HG03342 (cell line): ENCODE results near the gene PGC.

Experiments
- ATAC-seq: cut with Tn5 transposase; IDR thresholded peaks from one replicate; pipeline ENCODE4 v1.9.1; 2021; ENCODE audit warnings: mild to moderate bottlenecking, moderate library complexity; ENCODE audit not compliant: unreplicated experiment

PGC gene

DNA sequence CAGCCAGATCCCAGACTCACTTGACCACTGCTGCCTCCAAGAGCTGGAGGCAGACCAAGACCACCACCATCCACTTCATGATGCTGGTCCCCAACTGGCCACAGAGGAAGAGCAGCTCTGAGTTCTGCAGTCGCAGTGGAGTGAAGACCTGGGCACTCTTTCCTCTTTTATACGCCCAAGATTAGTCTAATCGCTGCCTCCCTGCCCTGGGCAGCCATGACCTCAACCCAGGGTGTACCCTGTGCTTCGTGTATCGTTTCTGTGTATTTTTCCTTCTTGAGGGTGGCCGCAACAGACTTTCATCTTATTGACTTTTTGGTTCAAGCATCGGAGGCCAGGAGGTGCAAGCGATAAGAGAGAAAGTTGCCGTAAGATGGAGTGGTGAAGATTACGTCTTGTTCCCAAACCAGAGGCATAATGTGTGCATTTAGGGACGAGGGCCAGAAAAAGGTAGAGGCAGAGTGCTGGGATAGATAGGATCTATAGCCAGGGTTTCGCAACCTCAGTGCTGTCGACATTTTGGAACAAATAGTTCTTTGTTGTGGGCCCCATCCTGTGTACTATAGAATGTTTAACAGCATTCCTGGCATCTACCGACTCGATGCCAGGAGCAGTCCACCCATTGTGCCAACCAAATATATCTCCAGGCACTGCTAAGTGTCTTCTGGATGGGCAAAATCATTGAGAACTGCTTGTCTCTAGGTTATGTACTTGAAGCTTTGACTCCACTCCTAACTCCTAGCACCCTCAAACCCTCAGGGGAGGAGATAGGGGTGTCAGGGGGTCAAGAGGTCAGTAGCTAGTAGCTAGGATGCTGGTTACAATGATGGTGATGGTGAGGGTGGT is at the start of gene PGC:
TSS of gene PGC (minus strand) at position 142 of the 846 bp plus-strand sequence. CDS start at position 79, 63 bp downstream.
- no peak for ATAC-seq

DNA sequence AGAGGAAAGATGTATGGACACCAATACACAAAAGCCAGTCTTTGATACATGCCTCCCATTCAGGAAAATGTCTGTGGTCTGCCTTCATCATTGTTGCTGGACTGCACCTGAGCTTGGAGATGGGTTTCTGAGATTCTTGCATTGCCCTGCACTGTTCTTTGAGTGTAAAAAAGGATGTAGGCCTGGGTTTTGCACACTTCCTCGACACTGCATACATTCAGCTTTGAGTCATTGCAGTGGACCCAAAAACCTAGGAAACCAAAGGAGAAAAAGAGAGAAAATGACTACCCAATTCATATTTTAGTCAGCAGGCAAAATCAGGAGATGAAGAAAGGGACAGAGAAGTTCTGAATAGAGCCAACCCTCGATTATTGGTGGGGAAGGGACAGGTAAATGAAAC is 49.3 kb upstream of the PGC start:
- ATAC-seq, result no peak

DNA sequence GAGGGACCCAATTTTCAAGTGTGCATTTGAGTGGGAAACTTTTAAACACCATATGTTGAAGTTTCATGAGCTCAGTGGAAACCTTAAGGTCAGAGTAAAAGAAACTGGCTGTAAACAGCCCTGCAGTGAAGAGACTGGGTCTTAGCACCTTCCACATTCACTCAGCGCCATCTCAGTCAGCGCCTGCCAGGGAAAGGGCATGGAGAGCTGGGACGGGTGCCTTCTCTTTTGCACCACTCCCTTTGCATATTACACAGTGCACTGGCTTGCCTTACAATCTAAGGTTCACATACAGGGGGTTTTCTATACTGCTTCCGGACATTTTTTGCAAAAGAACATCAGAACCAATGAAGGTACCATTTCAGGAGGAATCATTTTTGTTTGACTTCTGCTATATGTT is 44.8 kb upstream of the PGC start:
- ATAC-seq, result no peak

DNA sequence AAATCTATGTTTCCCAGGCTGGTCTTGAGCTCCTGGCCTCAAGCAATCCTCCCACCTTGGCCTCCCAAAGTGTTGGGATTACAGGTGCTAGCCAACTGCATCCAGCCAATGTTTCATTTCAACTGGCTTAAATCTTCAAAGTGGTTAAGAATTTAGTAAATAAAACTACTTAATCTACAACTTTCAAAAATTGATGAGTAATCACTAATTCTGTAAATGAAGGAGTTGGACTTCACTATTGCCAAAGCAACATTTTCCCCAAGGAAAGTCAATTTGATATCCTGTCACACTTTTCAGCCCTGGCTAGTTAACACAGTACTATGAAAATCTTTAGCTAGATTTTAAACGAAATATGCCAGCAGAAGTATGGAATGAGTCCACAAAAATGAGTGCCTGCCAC is 44.1 kb upstream of the PGC start:
- ATAC-seq, result no peak

DNA sequence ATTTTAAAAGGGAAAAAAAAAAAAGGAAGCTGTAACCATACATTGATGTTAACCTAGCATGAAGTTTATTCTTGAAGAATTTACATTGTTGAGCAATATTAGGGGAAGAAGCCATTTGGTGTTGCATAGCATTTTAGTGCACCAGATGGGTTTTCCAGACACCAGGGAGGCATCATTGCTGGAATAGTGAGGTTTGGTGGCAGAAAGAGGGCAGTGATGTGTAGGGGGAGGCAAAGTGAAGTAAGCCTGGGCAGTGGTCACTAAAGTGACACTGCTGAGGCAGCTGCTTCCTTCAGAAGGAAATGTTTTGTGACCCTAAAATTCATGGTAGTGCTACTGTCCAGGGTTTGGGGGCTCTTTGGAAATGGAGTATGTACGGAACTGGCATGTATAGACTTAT is 42.8 kb upstream of the PGC start:
- ATAC-seq, result no peak

DNA sequence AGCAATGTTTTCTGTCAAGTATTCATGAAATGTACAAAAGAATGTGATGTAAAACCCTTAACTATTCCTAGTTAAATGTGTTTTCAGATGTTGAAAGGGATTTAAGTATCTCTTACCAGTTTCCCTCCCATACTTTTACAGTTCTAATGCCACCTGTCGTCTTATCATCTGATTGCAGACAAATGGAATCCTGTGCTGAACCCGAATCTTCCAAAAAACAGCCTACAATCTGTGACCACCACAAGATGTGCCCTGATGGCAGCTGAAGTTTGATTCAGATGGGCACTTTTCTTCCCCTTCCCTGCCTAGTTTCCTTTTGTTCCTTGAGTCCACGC is 42.2 kb upstream of the PGC start:
- no peak for ATAC-seq

DNA sequence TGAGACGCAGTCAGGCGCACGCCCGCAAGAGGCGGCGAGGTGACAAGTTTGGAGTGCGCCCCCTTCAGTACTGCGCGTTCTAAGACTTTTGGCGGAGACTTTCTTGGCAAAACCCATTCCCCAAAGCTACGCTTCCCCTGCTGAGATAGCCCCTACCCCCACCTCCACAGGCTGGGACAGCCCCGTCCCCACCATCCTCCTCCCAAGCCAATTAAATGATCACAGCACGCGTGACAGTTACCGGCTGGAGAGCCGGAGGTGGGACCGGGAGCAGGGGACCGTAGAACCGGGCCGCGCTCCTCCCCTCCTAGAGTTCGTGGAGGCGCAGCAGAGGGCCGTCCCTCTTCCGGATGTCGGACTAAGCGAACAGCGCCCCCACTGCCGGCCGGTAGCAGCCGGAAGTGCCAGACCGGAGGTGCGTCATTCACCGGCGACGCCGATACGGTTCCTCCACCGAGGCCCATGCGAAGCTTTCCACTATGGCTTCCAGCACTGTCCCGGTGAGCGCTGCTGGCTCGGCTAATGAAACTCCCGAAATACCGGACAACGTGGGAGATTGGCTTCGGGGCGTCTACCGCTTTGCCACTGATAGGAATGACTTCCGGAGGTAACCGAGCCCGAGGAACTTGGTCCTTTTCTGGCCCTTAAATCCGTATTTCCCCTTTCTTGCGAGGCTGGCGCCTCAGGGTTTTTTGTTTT is 40.2 kb upstream of the PGC start, which contains the start of gene TOMM6:
TSS of gene TOMM6 (plus strand) at position 476 of the 699 bp plus-strand sequence. CDS start at position 480, 4 bp downstream.
- ATAC-seq, result peak; percentile 78

DNA sequence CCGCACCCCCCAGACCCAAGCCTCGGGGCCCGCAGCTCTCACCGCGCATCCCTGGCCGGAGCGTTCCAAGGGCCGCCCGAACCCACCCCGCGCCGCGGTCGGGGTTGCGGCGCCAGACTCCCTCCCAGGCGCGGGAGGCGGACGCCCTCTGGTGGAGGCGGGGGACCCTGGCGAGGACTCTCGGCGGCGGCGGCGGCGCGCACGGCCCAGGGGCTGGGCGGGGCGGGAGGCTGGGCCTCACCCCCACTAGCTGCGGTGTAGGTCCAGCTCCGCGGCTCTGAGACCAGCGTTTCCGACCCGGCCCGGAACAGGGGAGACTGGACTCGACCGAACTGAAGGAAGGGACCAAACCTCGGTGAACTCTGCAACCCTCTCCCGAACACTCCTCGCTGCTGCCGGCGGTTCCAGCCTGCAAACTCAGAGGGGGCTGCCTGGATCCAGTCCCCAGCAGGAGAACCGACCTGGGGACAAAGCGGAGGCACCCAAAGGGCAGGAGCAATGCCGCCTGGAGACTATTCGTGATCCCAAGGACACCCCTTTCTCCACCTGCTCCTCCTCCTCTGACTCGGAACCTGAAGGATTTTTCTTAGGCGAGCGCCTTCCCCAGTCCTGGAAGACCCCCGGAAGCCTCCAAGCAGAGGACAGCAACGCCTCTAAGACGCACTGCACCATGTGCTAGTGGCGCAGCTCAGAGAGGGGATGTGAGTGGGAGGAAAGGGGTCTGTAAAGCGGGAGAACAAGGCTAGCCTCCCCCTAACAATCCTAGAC is 39.4 kb upstream of the PGC start:
- ATAC-seq, result peak; percentile 59

DNA sequence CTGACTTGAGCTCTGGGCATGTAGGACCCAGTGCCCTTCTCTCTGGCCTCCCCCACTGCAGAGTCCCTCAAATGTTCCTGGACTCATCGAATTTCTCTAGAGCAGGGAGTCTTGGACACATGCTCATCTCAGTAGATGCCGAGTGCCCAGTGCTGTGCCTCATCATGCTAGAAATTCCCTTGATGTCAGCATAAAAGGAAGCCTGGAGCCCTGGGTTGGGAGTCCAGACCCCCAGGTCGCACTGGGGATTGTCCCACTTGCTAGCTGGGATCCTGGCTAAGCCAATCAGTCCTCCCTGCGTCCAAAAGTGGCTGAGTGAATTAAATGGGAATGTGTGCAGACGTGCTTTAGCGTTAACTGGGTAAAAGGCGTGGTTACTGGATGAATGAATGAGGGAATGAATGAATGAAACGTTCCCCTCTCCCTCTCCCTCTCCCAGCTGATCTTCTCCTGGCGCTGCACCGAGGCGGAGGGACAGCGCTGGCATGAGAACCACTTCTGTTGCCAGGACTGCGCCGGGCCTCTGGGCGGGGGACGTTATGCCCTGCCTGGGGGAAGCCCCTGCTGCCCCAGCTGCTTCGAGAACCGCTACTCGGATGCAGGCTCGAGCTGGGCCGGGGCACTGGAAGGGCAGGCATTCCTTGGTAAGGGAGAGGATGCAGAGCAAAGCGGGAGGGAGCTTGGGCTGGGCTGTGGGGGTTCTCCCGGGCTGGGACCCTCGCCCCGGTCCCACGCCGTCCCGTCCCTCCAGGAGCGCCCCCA is 38.7 kb upstream of the PGC start:
- ATAC-seq, result peak; percentile 4

DNA sequence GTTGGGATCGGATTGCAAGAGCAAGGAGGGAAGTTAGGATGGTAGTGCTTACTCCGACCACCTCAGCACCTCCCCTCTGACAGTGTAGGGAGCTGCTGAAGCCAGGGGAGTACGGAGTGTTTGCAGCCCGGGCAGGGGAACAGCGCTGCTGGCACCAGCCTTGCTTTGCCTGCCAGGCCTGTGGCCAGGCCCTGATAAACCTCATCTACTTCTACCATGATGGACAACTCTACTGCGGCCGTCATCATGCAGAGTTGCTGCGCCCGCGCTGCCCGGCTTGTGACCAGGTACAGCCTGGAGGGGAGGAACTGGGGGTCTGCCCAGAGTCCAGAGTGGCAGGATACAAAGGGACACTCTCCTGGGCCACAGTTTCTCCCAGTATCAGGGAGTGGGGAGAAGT is 38.1 kb upstream of the PGC start:
- ATAC-seq, result no peak

DNA sequence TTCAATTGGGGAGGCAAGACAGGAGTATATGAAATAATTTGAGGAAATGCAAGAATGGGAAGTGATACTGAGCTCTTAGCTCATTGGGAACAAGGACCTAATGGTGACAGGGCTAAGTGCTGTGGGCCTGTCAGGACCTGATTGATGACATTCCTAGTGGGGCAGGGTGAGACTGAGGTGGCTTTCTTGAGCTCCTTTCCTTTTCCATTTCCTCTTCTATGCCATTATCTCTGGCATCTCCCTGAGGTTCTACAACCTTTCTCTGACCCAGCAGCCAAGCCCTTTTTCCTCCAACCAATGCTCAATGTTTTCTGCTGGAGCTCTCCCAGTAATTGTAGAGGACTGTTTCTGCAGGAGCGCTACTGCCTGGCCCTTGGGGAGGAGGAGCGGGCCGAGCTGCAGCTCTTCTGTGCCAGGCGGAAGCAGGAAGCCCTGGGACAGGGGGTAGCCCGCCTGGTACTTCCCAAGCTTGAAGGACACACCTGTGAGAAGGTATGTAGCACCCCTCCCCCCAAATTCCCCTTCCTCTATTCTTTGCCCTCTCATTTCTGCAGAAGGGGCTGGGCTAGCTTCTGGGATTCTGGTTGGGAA is 37.5 kb upstream of the PGC start:
- no peak for ATAC-seq

DNA sequence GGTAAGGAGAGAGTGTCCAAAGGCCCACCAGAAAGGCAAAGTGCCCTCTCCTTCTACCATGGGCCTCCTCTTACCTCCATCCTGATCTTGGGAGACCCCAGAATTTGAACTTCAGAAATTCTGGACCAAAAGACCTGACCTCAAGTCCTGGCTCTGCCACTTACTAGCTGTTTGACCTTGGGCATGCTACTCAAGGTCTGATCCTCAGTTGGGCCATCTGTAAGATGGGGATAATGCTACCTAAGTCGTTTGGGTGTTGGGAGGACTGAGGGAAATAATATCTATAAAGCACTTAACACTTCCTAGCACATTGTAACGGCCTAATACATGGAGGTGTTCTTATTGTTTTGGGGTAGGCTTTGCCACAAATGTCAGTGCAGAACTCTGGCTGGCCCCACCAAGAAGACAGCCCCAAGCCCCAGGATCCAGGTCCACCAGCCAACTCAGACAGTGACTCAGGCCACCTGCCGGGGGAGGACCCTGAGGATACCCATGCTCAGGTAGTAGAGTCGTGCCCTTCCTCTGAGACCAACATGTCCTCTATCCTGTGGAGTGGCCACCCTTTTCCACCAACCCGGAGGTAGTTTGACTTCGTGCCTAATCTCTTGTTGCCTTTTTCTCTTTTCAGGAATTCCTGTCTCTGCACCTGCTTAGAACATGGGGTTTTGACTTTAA is 36.0 kb upstream of the PGC start:
- ATAC-seq, result no peak

DNA sequence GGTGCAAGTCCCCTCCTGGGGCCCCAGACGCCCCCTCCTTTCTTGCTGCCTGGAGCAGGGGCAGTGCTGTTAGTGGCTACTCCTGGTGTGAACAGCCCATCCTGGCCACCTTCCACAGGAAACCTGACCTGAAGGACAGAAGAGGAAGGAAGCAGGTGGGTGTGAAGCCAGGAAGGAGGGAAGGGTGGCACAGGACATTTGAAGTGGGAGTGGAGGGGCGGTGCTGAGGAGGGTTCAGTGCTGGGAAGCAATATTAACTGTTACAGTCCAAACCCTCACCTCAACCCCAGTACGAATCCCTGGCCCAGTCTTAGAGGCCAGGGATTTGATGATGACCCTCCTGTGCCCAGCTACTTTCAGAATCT is 34.2 kb upstream of the PGC start:
- ATAC-seq, result no peak

DNA sequence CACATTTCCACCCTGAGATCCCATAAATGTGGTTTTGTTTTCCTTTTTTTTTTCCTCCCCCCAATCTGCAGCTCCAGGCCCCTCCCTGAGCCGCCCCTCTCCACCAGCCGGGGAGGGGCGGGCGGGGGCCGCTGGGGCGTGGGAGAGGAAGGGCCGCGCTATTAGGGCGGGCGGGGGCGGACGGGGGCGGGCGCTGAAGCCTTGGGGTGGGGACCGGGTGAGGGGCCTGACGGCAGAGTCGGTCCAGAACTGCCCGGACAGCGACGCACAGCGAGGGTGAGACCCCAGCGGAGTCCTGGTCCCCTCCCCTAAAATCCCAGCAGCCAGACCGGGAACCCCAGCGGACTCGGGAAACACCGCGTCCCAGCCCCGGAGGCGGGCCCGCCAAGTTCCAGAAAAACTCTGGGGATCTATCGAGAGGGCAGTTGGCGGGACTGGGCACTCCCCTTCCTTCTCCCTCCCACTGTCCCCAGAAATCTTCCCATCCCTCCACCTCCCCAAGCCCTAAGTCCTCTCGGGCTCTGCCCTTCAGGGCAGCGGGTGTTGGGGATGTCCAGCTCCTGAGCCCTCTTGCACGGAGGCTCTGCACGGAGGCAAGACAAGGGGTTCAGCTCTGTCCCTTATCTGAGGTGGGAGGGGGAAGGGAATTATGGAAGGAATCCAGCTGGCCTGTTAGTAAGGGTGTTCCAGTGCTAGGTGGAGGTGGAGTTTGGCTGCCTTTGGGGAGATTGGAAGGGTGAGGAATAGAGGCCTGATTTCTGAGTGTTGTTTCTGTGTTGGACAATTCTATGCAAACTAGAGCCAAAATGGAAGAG is 33.6 kb upstream of the PGC start, which contains the start of gene PRICKLE4:
TSS of gene PRICKLE4 (plus strand) at position 232 of the 815 bp plus-strand sequence. CDS start 2,692 bp downstream, outside the sequence.
- no peak for ATAC-seq

DNA sequence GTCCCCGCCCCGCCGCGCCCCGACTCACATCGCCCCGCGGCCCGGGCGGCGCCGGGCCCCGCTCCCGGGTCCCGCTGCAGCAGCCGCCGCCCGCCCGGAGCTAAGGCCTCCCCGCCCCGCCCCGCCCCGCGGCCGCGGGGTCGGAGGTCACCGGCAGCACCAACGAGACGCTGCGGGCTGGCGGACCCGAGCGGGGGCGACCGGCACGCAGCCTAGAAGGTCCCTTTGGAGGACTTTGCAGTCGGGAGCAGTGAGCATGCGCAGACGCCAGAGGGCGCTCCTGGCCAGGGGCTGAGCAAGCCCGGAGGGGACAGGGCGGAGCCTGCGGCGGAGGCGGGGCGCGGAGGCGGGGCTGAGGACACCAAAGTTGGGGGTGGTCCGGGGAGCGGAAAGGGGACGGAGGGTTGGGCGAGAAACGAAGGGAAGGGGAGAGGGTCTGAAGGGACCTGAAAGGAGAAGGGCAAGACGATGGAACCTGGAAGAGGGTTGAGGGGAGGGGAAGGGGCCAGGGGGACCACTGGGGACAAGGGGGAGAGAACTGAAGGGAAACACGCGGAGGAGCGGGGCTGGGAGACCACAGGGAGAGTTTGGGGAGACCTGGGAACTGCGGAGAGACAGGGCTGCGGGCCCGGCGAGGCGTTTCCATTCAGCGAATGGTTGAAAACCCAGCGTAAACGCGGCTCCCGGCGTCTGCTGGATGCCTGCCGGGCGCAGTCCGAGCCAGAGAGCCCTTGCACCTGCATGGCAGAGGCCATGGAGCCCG is 32.8 kb upstream of the PGC start, which contains the start of gene FRS3:
TSS of gene FRS3 (minus strand) at position 113 of the 763 bp plus-strand sequence. CDS start 2,913 bp downstream, outside the sequence.
- peak; percentile 92 for ATAC-seq

DNA sequence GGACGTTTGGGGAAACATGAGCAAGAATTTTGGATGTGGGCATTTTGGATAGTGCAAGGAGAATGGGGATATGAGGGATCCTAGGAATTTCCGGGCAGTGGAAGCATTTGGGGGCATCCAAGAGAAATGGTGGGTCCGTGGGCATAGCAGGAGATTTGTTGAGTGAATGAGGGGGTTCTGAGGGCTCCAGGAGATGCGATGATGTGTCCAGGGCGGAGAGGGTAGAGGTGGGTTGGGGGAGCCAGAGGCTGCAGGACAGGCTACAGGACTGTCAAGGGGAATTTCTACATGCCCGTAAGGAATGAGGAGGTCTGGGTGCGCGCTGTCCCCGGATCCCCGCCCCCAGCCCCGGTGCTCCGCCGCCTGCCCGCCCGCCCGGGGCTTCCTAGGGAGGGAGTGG is 32.1 kb upstream of the PGC start:
- ATAC-seq, result no peak

DNA sequence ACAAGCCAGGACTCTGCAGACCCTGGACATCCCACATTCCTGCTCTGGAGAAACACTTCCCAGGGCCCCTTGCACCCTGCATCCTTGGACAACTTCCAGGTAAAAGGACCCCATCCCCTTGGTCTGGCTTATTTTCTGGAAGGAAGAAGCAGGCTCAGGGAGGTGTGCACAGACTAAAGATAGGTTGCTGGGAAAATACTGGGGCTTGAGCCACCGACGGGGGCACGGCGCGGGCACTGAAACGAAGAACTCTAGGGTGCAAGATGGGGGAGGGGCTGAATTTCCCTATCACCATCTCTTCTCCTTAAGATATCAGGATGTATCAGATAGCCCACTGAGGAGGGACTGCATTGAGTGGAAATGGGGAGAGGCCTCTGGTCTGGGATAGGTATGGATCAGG is 31.7 kb upstream of the PGC start:
- ATAC-seq, result no peak
